PC-3 (cell line): ENCODE data around the gene HPS5. TPM values are rescaled to one million over a fixed set of nuclear protein-coding genes. Genes with fewer than 3 reads are reported as not detected.

ENCODE experiments used
- ATAC-seq: fragments of 200-7000 bp; cut with Tn5 transposase; 2 replicates; pipeline ENCODE4 v1.9.1; 2020; ENCODE audit warnings: mild to moderate bottlenecking, moderate library complexity
- BruUV-seq: library from RNA; stranded (reverse); fragments of 400-500 nt; replicated peaks from 2 replicates; lab custom pipeline; 2021; lab: Mats Ljungman, UMichigan
- CTCF ChIA-PET: fragments of 300-600 bp; sonication (Branson Sonifier 250); formaldehyde crosslinking; loops from one replicate; lab custom pipeline; 2022; ENCODE audit warnings: antibody characterized with exemption; lab: Charles Lee
- POLR2A ChIA-PET: fragments of 300-600 bp; sonication (Branson Sonifier 250); formaldehyde crosslinking; loops from one replicate; lab custom pipeline; 2022; ENCODE audit warnings: antibody characterized with exemption; ENCODE audit not compliant: unreplicated experiment; lab: Charles Lee
- DNase-seq: peaks from one replicate; pipeline ENCODE4 v3.0.0-alpha.2; 2015
- H2AFZ ChIP-seq: fragments of 300-600 bp; sonication (generic); 2 replicates; pipeline ENCODE4 v1.6.0; 2016; ENCODE audit warnings: antibody characterized with exemption, low read length
- H3F3A ChIP-seq: fragments of 300-600 bp; sonication (generic); one replicate; pipeline ENCODE4 v1.6.0; 2017; ENCODE audit warnings: antibody characterized with exemption, low read length, control low read depth, mild to moderate bottlenecking; ENCODE audit not compliant: unreplicated experiment
- H3K27ac ChIP-seq: fragments of 300-600 bp; sonication (generic); 2 replicates; pipeline ENCODE4 v1.5.1; 2016; ENCODE audit warnings: mild to moderate bottlenecking, low read length
- H3K27me3 ChIP-seq: fragments of 300-600 bp; sonication (generic); 2 replicates; pipeline ENCODE4 v1.6.1; 2016; ENCODE audit warnings: low read length, mixed read lengths
- H3K36me3 ChIP-seq: fragments of 300-600 bp; sonication (generic); 2 replicates; pipeline ENCODE4 v1.6.1; 2016; ENCODE audit warnings: low read depth, mixed run types, low read length, mixed read lengths
- H3K4me1 ChIP-seq: fragments of 300-600 bp; sonication (generic); 2 replicates; pipeline ENCODE4 v1.5.1; 2016; ENCODE audit warnings: low read length; ENCODE audit not compliant: insufficient read depth
- H3K4me2 ChIP-seq: fragments of 300-600 bp; sonication (generic); 2 replicates; pipeline ENCODE4 v1.6.0; 2016; ENCODE audit warnings: low read length
- H3K4me3 ChIP-seq: fragments of 300-600 bp; sonication (generic); 2 replicates; pipeline ENCODE4 v1.5.1; 2016; ENCODE audit warnings: mild to moderate bottlenecking, low read length, mixed read lengths
- H3K79me2 ChIP-seq: fragments of 300-600 bp; sonication (generic); 2 replicates; pipeline ENCODE4 v1.6.1; 2017; ENCODE audit warnings: low read length, mixed read lengths
- H3K9ac ChIP-seq: fragments of 300-600 bp; sonication (generic); 2 replicates; pipeline ENCODE4 v1.6.0; 2016; ENCODE audit warnings: mild to moderate bottlenecking, low read length
- H3K9me2 ChIP-seq: fragments of 300-600 bp; sonication (generic); replicated peaks from 2 replicates; pipeline ENCODE4 v1.6.1; 2016; ENCODE audit warnings: mixed run types, low read length, mixed read lengths
- H3K9me3 ChIP-seq: fragments of 300-600 bp; sonication (generic); 2 replicates; pipeline ENCODE4 v1.6.1; 2016; ENCODE audit warnings: low read length, mixed read lengths
- H4K20me1 ChIP-seq: fragments of 300-600 bp; sonication (generic); 2 replicates; pipeline ENCODE4 v1.6.1; 2016; ENCODE audit warnings: low read length, mixed read lengths
- EZH2 ChIP-seq: fragments of 300-600 bp; sonication (generic); IDR thresholded peaks from one replicate; pipeline ENCODE4 v1.6.1; 2017; ENCODE audit warnings: antibody characterized with exemption, mild to moderate bottlenecking, low read length; ENCODE audit not compliant: unreplicated experiment
- EZH2phosphoT487 ChIP-seq: fragments of 300-600 bp; sonication (generic); IDR thresholded peaks from 2 replicates; pipeline ENCODE4 v1.6.1; 2018; ENCODE audit warnings: mild to moderate bottlenecking, antibody characterized with exemption, low read length, borderline replicate concordance
- intact Hi-C: fragments of 100-400 bp; cut with micrococcal nuclease; formaldehyde crosslinking; loops from 2 replicates; pipeline ENCODE4 v1.9.0; 2023
- total RNA-seq: library from RNA; depleted of rRNA; stranded (reverse); fragments of >200 nt; gene quantifications from 2 replicates; pipeline ENCODE4 v1.2.3, GENCODE V29; 2014
- TF ChIP-seq, protein P1 (sequence below): fragments of 300-600 bp; sonication (generic); conservative IDR thresholded peaks from 2 replicates; pipeline ENCODE4 v1.5.1; 2017; ENCODE audit warnings: antibody characterized with exemption, low read depth, mild to moderate bottlenecking, low read length

HPS5 gene
- total RNA-seq, 1 experiment from 2014 or later: 15.2 TPM

DNA sequence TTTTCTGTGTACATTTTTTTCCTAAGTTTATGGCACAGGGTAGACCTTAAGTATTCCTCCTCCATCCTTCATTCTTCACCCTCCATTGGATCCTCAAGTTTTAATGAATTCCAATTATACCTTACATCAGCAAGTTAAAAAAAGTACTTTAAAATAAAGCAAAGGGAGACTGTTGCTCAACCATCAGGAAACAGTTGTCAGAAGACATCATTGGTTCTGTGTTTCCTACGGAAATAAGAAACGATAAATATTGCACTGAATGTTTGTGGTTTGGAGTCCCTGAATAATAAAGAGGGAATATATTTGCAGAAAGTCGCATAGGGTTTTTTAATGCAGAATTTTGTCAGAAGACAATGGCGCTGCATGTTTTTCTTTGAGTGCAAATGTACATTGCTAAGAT, 44.3 kb upstream of the HPS5 start:
- TF ChIP-seq EZH2phosphoT487: no peak
- no peak for TF ChIP-seq EZH2
- TF ChIP-seq, protein P1, sequence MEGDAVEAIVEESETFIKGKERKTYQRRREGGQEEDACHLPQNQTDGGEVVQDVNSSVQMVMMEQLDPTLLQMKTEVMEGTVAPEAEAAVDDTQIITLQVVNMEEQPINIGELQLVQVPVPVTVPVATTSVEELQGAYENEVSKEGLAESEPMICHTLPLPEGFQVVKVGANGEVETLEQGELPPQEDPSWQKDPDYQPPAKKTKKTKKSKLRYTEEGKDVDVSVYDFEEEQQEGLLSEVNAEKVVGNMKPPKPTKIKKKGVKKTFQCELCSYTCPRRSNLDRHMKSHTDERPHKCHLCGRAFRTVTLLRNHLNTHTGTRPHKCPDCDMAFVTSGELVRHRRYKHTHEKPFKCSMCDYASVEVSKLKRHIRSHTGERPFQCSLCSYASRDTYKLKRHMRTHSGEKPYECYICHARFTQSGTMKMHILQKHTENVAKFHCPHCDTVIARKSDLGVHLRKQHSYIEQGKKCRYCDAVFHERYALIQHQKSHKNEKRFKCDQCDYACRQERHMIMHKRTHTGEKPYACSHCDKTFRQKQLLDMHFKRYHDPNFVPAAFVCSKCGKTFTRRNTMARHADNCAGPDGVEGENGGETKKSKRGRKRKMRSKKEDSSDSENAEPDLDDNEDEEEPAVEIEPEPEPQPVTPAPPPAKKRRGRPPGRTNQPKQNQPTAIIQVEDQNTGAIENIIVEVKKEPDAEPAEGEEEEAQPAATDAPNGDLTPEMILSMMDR: no peak
- ATAC-seq: no peak
- Histone ChIP-seq H3K4me1 (no peaks in the 10 kb centered on the region), H3K36me3 (peaks cover 35% of the 10 kb centered on the region; the same call in 1 of the 2 replicates), H3K27me3 (no peaks in the 10 kb centered on the region), H3K9me2 (no peaks in the 10 kb centered on the region), H4K20me1 (no peaks in the 10 kb centered on the region), H3K79me2 (no peaks in the 10 kb centered on the region), H3K4me3 (no peak overlapping the region), H3K4me2 (no peak overlapping the region), H3F3A (no peaks in the 10 kb centered on the region), H2AFZ (no peak overlapping the region), H3K27ac (no peak overlapping the region), H3K9me3 (no peaks in the 10 kb centered on the region), H3K9ac (no peak overlapping the region)
- no peak for DNase-seq
- no TSS peak for BruUV-seq
- ChIA-PET POLR2A (no interaction called here), CTCF (no interaction called here)
- intact Hi-C loops: no loop called here

DNA sequence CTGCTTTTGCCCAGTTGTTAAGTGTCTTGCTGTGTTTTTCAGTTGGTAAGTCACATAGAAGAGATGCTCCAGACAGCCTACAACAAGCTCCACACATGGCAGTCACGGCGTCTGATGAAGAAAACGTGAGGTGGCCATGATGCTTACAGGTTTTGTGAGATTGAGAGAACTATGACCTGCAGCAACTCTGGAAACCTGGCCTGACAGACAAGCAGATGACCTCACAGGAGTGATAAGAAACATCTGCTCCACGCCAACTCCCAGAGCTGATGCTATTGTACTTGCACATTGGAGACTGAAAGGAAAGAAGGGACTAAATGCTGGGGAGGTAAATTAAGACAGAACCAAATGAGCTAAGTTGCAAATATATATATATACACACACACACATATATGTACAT, 43.8 kb upstream of the HPS5 start:
- CTCF ChIA-PET: no interaction called here
- DNase-seq (no peak), ATAC-seq (no peak)
- H3K9me3 ChIP-seq: no peaks in the 10 kb centered on the region
- no peaks in the 10 kb centered on the region for H4K20me1 ChIP-seq
- TF ChIP-seq, protein P1: no peak
- no peak for TF ChIP-seq EZH2
- no peak for TF ChIP-seq EZH2phosphoT487
- no TSS peak for BruUV-seq
- POLR2A ChIA-PET: no interaction called here
- no peak overlapping the region for H3K9ac ChIP-seq
- no peaks in the 10 kb centered on the region for H3K9me2 ChIP-seq
- H3F3A ChIP-seq: no peaks in the 10 kb centered on the region
- no peak overlapping the region for H2AFZ ChIP-seq
- no peaks in the 10 kb centered on the region for H3K27me3 ChIP-seq
- H3K4me1 ChIP-seq: no peaks in the 10 kb centered on the region
- peaks cover 35% of the 10 kb centered on the region; the same call in 1 of the 2 replicates for H3K36me3 ChIP-seq
- no peaks in the 10 kb centered on the region for H3K79me2 ChIP-seq
- no peak overlapping the region for H3K27ac ChIP-seq
- intact Hi-C loops: no loop called here
- H3K4me2 ChIP-seq: no peak overlapping the region
- no peak overlapping the region for H3K4me3 ChIP-seq

DNA sequence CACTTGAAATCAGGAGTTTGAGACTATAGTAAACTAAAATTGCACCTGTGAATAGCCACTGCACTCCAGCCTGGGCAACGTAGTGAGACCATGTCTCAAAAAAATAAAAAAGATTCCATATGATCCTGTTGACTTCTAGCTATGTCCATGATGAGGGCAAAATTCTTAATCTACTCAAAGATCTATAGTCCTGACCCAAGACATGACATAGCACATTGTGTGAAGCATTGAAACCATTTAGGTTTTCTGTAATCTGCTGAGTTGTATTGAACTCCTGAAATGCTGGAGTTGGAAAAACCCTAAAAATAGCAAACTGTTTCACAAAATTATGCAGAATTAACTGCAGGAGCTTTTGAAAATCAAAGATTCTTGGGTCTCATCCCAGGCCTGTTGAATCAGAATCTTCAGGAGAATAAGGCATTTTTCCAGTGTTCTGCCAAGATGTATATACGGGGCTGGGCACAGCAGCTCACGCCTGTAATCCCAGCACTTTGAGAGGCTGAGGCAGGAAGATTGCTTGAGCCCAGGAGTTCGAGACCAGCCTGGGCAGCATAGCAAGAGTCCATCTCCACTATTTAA, 42.6 kb upstream of the HPS5 start:
- peaks cover 35% of the 10 kb centered on the region; the same call in 1 of the 2 replicates for H3K36me3 ChIP-seq
- H3K9ac ChIP-seq: no peak overlapping the region
- H3K4me2 ChIP-seq: no peak overlapping the region
- H3F3A ChIP-seq: no peaks in the 10 kb centered on the region
- H2AFZ ChIP-seq: no peak overlapping the region
- no peaks in the 10 kb centered on the region for H3K79me2 ChIP-seq
- H3K27ac ChIP-seq: no peak overlapping the region
- no peak for DNase-seq
- no TSS peak for BruUV-seq
- no peaks in the 10 kb centered on the region for H3K4me1 ChIP-seq
- no peak overlapping the region for H3K4me3 ChIP-seq
- no peaks in the 10 kb centered on the region for H3K27me3 ChIP-seq
- H3K9me2 ChIP-seq: no peaks in the 10 kb centered on the region
- TF ChIP-seq EZH2 (no peak), EZH2phosphoT487 (no peak)
- TF ChIP-seq, protein P1: no peak
- POLR2A ChIA-PET: no interaction called here
- CTCF ChIA-PET: no interaction called here
- no peaks in the 10 kb centered on the region for H4K20me1 ChIP-seq
- no peak for ATAC-seq
- no peaks in the 10 kb centered on the region for H3K9me3 ChIP-seq
- intact Hi-C loops: no loop called here
